Stimulated activated CD8-positive, alpha-beta memory T cell treated with anti-CD3 and anti-CD28 coated beads, Interleukin-12 subunit alpha, Interleukin-12 subunit beta, amount 100 ng/mL, for 1 hour (primary cell): ENCODE data around the gene TNS4.
A peak's percentile ranks its signal among the peaks of the same experiment; 100 is the strongest.

Experiments
- DNase-seq: peaks from one replicate; pipeline ENCODE4 v3.0.0-alpha.2; 2020; ENCODE audit warnings: low read depth

TNS4 gene

GRCh38 chr17:40516581-40517285, 15.3 kb upstream of the TNS4 start:
- DNase-seq, result peak; percentile 48

- no peak for DNase-seq
Measured at GRCh38 chr17:40515491-40516041, 14.1 kb upstream of the TNS4 start.

GRCh38 chr17:40515011-40515410, 13.6 kb upstream of the TNS4 start:
- DNase-seq, result no peak

DNA sequence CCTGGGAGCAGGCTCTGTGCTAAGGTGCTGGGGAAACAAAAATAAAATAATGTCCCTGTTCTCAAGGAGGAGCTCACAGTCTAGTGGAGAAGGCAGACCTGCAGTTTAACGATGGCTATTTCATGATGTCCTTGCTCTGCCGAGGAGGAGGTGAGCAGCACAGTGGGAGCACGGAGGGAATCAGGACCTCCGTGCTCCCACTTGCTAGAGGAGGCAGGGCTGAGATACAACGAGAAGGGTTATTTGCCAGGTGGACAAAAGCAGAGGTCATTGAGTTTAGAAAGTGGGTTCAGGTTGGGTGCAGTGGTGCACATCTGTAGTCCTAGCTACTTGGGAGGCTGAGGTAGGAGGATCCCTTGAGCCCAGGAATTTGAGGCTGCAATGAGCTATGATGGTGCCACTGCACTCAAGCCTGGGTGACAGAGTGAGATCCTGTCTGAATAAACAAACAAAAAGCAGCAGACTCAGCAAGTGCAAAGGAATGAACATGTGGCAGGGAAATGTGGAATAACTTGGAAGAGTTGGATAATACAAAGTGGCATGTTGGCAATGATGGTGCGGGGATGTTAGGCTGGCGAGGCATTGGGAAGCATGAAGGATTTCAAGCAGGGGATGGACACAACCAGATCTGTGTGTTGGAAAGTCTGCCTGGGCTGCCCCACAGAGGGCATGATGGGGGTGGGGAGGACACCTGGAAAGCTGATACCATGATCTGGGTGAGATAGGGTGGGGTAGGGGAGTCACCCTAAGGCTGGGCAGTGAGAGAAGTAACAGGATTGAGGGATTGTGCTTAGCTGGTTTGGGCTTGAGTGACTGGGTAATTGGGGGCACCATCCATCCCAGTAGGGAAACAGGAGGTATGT, 12.8 kb upstream of the TNS4 start:
- no peak for DNase-seq

DNA sequence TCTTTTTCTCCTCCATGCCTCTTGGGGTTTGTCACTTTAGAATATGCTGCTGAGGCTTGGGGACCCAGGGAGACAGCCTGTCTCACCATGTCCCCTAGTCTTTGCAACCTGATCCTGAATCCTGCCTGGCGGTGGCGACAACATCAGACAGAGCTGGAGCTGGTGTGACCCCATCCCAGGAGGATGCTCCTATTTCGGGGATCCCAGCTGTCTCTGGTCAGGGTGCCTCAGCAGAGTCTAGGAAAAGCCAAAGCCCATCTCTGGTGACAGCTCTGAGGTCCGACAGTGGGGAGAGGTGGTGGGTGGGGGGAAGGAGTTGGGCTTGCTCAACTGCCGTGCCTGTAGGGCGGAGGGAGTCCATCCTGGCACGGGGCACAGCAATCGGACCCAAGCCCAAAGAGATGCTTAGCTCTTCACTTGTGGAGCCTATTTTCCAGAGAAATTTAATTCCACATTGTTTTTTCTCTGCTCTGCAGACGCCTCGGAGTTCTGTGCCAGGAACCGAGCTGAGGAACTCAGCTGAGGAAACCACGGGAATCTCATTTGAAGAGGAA, 10.3 kb upstream of the TNS4 start:
- DNase-seq, result no peak

DNA sequence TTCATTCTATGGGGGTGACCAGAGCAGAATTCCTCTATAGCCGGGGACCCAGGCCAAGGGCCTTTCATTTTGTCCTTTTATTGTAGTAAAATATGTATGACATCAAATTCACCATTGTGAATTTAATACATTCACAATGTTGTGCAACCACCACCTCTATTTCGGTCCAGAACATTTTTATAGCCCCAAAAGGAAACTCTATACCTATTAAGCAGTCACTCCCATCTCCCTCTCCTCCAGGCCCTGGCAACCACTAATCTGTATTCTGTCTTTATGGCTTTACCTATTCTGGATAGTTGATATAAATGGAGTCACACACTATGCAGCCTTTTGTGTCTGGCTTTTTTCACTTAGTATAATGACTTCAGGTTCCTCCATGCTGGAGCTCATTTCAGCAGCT, 9.7 kb upstream of the TNS4 start:
- DNase-seq, result no peak

DNA sequence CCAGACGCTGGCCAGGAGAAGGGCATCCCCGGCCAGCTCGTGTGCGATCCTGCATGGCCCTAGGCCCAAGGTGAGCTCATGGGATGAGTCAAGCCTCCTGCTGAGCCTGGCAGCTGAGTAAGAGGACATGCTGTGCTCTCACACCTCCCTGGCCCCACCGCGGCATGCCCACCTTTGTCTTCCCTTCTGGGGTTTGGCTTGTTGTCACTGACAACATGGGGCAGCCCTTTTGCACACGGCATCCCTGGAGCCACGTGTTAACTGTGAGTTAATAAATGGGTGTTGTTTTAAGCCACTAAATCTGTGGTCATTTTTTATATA, 8.9 kb upstream of the TNS4 start:
- no peak for DNase-seq

- DNase-seq, result no peak
Measured at GRCh38 chr17:40509626-40510327, 8.4 kb upstream of the TNS4 start.

- no peak for DNase-seq
Measured at GRCh38 chr17:40506786-40507185, 5.4 kb upstream of the TNS4 start.

DNA sequence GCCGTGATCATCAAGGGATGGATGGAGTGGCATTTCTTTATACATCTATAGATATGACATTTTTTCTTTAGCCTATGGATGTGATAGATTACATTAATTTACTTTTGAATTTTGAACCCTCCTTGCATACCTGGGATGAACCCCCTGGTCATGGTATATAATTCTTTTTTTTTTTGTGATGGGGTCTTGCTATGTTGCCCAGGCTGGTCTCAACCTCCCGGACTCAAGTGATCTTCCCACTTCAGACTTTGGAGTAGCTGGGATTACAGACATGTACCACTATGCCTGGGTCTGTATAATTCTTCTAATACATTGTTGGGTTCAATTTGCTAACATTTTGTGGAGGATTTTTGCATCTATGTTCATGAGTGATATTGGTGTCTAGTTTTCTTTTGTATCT, 1.7 kb upstream of the TNS4 start:
- no peak for DNase-seq

DNA sequence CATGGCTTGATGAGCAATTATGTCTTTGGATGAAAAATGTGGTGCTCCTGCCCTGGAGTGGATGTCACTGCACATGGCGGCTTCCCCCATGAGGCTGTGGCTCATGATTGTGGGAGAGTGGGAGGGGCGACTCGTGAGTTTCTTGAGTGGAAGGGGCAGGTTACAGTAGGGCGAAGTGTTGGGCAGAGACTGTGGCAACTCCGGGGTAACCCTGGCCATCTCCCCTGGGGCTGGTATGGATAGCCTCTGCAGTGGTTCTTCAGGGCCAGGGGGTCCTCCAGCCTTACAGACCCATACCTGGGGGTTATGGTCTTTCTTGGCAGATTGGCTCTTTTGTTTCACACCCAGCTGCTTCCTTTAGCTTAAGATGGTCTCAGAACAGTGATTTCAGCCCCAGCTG, 1.3 kb upstream of the TNS4 start:
- DNase-seq, result no peak

- DNase-seq, result no peak
Measured at GRCh38 chr17:40500709-40501108, 714 bp downstream of the TNS4 start.

DNA sequence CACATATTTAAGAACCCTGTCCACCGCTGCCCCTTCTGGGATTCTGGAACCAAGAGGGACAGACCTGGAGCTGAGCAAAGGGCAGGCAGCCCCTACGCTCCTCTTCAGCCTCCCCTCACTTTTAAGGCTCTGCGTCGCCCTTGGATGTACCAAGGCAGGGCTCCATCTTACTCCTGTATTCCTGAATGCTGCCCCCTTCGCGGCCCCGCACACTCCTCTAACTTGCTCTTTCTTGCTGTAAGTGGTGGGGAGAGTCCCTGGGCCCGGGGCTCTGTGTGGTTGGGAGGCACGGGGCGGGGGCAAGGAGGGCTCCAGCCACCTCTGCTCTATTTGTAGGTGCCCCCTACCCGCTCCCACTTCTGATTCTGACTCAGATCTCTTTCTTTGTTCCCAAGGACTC, 1.2 kb downstream of the TNS4 start:
- no peak for DNase-seq

DNA sequence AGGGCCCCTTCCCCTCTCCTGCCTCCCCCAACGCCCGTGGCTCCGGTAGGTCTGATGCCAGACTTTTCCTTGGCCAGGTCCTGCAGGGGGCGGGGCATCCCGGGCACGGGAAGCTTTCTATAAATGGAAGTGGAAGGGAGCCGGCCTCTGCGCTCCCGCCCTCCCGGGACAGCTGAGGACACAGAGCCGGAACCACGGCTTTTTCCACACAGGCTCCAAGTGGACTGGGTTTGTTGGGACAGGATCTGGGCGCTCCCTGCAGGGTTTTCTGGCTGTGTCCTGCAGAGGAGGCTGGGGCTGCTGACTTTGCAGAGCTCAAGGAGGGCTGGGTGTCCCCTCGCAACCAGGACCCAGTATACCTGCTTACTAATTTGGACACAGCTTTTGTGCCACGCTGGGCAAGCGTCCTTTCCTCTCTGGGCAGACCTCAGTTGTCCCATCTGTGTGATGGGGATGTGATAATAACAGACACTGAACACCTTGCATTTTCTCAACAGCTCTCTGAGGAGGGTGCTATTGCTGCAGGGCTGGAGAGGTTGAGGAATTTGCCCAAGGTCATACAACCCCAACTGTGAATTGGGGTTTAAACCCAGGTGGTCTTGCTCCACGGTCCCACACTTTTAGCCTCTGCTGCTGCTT, 1.8 kb downstream of the TNS4 start:
- no peak for DNase-seq

GRCh38 chr17:40498281-40499084, 2.9 kb downstream of the TNS4 start:
- DNase-seq, result no peak

DNA sequence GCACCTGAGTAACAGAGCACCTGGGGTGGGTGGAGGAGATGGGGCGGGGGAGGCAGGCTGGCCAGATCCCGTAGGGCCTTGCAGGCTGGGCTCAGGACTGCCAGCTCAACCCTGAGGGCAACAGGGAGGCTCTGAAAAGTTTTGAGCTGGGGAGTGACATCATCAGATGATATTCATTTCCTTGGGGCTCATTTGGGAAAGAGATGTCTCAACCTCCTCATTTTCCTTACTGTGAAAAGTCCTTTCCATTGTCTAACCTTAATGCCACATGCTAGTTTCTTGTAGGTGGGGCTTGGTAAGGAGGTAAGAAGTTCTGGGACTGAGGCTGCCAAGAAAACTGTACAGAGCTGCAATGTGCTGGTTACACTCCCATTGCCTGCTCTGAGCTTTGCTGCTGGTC, 3.7 kb downstream of the TNS4 start:
- no peak for DNase-seq

DNA sequence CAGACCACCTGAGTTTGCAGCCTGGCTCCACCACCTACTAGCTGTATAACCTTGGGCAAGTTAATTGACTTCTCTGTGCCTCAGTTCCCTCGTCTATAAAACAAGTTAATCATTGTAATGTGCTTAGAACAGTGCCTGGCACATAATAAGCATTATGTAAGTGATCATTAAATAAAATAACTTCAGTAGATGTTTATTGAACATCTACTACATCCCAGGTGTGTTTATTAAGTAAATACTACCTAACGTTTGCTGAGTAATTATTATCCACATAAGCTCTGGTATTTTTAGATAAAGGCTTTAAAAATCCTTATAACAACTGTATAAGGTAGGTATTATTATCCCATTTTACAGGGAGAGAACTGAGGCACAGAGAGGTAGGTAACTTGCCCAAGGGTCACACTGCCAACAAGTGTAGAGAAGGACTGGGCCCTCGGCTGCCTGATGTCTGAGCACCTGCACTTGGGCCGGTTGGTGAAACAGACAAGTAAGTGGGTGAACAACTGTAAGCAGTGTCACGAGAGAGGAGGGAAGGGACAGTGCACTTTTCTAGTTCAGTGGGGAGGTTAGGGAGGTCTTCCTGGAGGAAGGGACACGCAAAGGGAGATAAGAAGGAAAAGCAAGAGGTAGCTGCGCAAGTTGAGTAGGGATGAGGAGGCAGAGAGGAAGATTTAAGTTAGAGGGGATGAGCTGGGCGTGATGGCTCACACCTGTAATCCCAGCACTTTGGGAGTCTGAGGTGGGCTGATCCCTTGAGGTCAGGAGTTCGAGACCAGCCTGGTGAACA, 4.6 kb downstream of the TNS4 start:
- DNase-seq, result no peak

- DNase-seq, result no peak
Measured at GRCh38 chr17:40496170-40496569, 5.3 kb downstream of the TNS4 start.

DNA sequence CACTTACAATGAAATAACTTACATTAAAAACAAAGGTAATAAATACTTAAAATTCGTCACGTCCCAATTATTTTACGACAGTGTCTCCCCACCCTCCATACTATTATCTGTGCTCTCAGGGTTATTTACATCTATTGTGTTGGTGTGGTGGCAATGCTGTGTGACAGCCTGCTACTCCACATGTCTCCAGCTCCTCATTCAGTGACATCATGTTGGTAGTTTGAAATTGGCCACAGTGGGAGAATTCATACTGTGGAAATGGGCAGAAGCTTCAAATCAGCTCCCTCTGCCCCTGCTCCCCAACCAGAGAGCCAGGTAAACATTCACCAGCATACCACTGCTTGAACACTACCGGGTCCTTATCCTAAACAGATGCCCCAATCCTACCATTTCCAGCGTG, 6.3 kb downstream of the TNS4 start:
- no peak for DNase-seq

DNA sequence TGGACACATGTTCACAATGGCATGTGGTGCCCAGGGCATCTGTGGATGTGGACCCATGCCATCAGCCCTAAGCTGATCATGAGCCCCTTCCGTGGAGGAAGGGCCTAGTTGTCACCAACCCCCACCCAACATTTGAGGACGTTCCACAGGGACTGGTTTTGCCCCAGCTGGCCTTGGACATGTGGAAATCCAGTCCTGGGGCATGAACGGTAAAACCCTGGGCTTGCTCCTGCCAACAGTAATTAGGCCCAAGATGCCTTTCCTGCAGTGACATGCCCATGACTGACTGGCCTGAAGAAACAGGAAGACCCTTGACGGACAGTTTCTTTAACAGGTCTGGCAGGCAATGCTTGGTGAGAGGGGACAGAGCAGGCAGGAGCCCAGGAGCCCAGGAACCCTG, 7.7 kb downstream of the TNS4 start:
- no peak for DNase-seq
